H9 (cell line): ENCODE data around the gene ANKS1B. TPM values are rescaled to one million over a fixed set of nuclear protein-coding genes. Genes with fewer than 3 reads are reported as not detected.

Source experiments
- DNase-seq: peaks from one replicate; pipeline ENCODE4 v3.0.0-alpha.2; 2017
- H2AFZ ChIP-seq: one replicate; pipeline ENCODE4 v1.6.1; 2013; ENCODE audit warnings: mild to moderate bottlenecking, low read length, control low read depth, moderate library complexity
- H2AK5ac ChIP-seq: 2 replicates; pipeline ENCODE4 v1.6.1; 2013; ENCODE audit warnings: low read length, control low read depth, mixed read lengths; ENCODE audit not compliant: insufficient read length
- H2BK120ac ChIP-seq: one replicate; pipeline ENCODE4 v1.6.1; 2013; ENCODE audit warnings: low read depth, mild to moderate bottlenecking, low read length, control low read depth, inconsistent platforms; ENCODE audit not compliant: poor library complexity, severe bottlenecking
- H2BK12ac ChIP-seq: 2 replicates; pipeline ENCODE4 v1.6.1; 2013; ENCODE audit warnings: low read length, control low read depth, mixed read lengths, low read depth; ENCODE audit not compliant: insufficient read length
- H2BK15ac ChIP-seq: 2 replicates; pipeline ENCODE4 v1.6.1; 2013; ENCODE audit warnings: low read depth, low read length, control low read depth
- H2BK20ac ChIP-seq: one replicate; pipeline ENCODE4 v1.6.1; 2013; ENCODE audit warnings: low read depth, mild to moderate bottlenecking, low read length, control low read depth, inconsistent platforms; ENCODE audit not compliant: poor library complexity, severe bottlenecking
- H2BK5ac ChIP-seq: 2 replicates; pipeline ENCODE4 v1.6.1; 2013; ENCODE audit warnings: low read length, control low read depth, mixed read lengths; ENCODE audit not compliant: insufficient read length
- H3K14ac ChIP-seq: 2 replicates; pipeline ENCODE4 v1.6.1; 2013; ENCODE audit warnings: low read length, control low read depth; ENCODE audit not compliant: insufficient read depth
- H3K18ac ChIP-seq: 2 replicates; pipeline ENCODE4 v1.6.1; 2013; ENCODE audit warnings: low read depth, mild to moderate bottlenecking, mixed read lengths, low read length, control low read depth; ENCODE audit not compliant: insufficient read length
- H3K23ac ChIP-seq: 2 replicates; pipeline ENCODE4 v1.6.1; 2013; ENCODE audit warnings: low read length, control low read depth, mixed read lengths, low read depth; ENCODE audit not compliant: insufficient read length
- H3K23me2 ChIP-seq: 2 replicates; pipeline ENCODE4 v1.6.1; 2013; ENCODE audit warnings: low read depth, mild to moderate bottlenecking, mixed read lengths, low read length, control low read depth; ENCODE audit not compliant: insufficient read length, poor library complexity, severe bottlenecking
- H3K27ac ChIP-seq: 2 replicates; pipeline ENCODE4 v1.5.1; 2013; ENCODE audit warnings: low read length, control low read depth, mixed read lengths, low read depth; ENCODE audit not compliant: insufficient read length
- H3K27me3 ChIP-seq: 2 replicates; pipeline ENCODE4 v1.6.1; 2013; ENCODE audit warnings: low read length, control low read depth, inconsistent platforms; ENCODE audit not compliant: insufficient read depth
- H3K4ac ChIP-seq: 2 replicates; pipeline ENCODE4 v1.6.1; 2013; ENCODE audit warnings: low read depth, mild to moderate bottlenecking, control low read depth, inconsistent platforms, low read length, moderate library complexity
- H3K4me1 ChIP-seq: 2 replicates; pipeline ENCODE4 v1.6.1; 2013; ENCODE audit warnings: low read length, control low read depth, inconsistent platforms; ENCODE audit not compliant: insufficient read depth
- H3K4me2 ChIP-seq: 2 replicates; pipeline ENCODE4 v1.6.1; 2013; ENCODE audit warnings: low read length, control low read depth, mixed read lengths; ENCODE audit not compliant: insufficient read length, insufficient read depth
- H3K56ac ChIP-seq: 2 replicates; pipeline ENCODE4 v1.6.1; 2013; ENCODE audit warnings: low read depth, mild to moderate bottlenecking, mixed read lengths, low read length, control low read depth; ENCODE audit not compliant: insufficient read length
- H3K79me1 ChIP-seq: 2 replicates; pipeline ENCODE4 v1.6.1; 2013; ENCODE audit warnings: low read depth, mild to moderate bottlenecking, moderate library complexity, low read length, control low read depth, inconsistent platforms; ENCODE audit not compliant: insufficient read depth, poor library complexity, severe bottlenecking
- H3K79me2 ChIP-seq: 2 replicates; pipeline ENCODE4 v1.6.1; 2013; ENCODE audit warnings: low read length, control low read depth, inconsistent platforms; ENCODE audit not compliant: insufficient read depth
- H3K9ac ChIP-seq: 2 replicates; pipeline ENCODE4 v1.6.1; 2013; ENCODE audit warnings: low read length, control low read depth, mixed read lengths; ENCODE audit not compliant: insufficient read length; ENCODE audit errors: extremely low read depth
- H3K9me3 ChIP-seq: one replicate; pipeline ENCODE4 v1.6.1; 2013; ENCODE audit warnings: low read depth, low read length, inconsistent platforms; ENCODE audit not compliant: control insufficient read depth
- H3T11ph ChIP-seq: one replicate; pipeline ENCODE4 v1.6.1; 2013; ENCODE audit warnings: mild to moderate bottlenecking, low read length, control low read depth, inconsistent platforms
- H4K20me1 ChIP-seq: one replicate; pipeline ENCODE4 v1.6.1; 2013; ENCODE audit not compliant: control insufficient read depth, insufficient read length, insufficient read depth
- H4K5ac ChIP-seq: 2 replicates; pipeline ENCODE4 v1.6.1; 2013; ENCODE audit warnings: low read depth, mild to moderate bottlenecking, mixed read lengths, low read length, control low read depth; ENCODE audit not compliant: insufficient read length
- H4K8ac ChIP-seq: replicated peaks from 2 replicates; pipeline ENCODE4 v1.6.1; 2013; ENCODE audit warnings: low read length, control low read depth, mixed read lengths, low read depth; ENCODE audit not compliant: insufficient read length
- H4K91ac ChIP-seq: 2 replicates; pipeline ENCODE4 v1.6.1; 2013; ENCODE audit warnings: low read depth, mild to moderate bottlenecking, moderate library complexity, mixed read lengths, low read length, control low read depth; ENCODE audit not compliant: insufficient read length
- H3K27ac Mint-ChIP-seq, 3 experiments: 2 replicates in 2 of 3; 3 replicates in 1 of 3; pipeline ENCODE4 v1.8.0; 2020 to 2021; ENCODE audit warnings: mixed read lengths in 3 of 3, mild to moderate bottlenecking in 1 of 3, moderate library complexity in 1 of 3
- H3K27me3 Mint-ChIP-seq: 2 replicates; pipeline ENCODE4 v1.8.0; 2021; ENCODE audit warnings: low read depth, mild to moderate bottlenecking, moderate library complexity, mixed read lengths
- H3K36me3 Mint-ChIP-seq, 3 experiments: 2 replicates in 2 of 3; 3 replicates in 1 of 3; pipeline ENCODE4 v1.8.0; 2020 to 2021; ENCODE audit warnings: low read depth in 3 of 3, mixed read lengths in 3 of 3; ENCODE audit not compliant: insufficient read depth in 1 of 3
- H3K4me1 Mint-ChIP-seq, 2 experiments: 2 replicates each; pipeline ENCODE4 v1.8.0; 2020; ENCODE audit warnings: mixed read lengths in 2 of 2
- H3K4me3 Mint-ChIP-seq, 2 experiments: 2 replicates in 1 of 2; 3 replicates in 1 of 2; pipeline ENCODE4 v1.8.0; 2020 to 2021; ENCODE audit warnings: mild to moderate bottlenecking in 2 of 2, mixed read lengths in 2 of 2, moderate library complexity in 1 of 2
- H3K9me3 Mint-ChIP-seq, 2 experiments: 2 replicates in 1 of 2; 3 replicates in 1 of 2; pipeline ENCODE4 v1.8.0; 2020; ENCODE audit warnings: mild to moderate bottlenecking in 2 of 2, mixed read lengths in 2 of 2, moderate library complexity in 1 of 2
- WGBS: extraction: QIAGEN DNeasy Blood & Tissue Kit; methylation state at CpG from one replicate; pipeline ENCODE4 v1.1.7; 2013; ENCODE audit warnings: missing lambda C conversion rate, low lambda C conversion rate, mixed read lengths; ENCODE audit not compliant: insufficient read length; ENCODE audit errors: extremely low coverage; 5-methylcytosine and 5-hydroxymethylcytosine counted together
- total RNA-seq: library from RNA; stranded (reverse); gene quantifications from 2 replicates; pipeline ENCODE4 v1.2.1, GENCODE V29; 2021
- TF ChIP-seq, protein P1 (sequence below): fragments of 200-600 bp; sonication (generic); conservative IDR thresholded peaks from 3 replicates; pipeline ENCODE4 v1.8.0; 2021; ENCODE audit warnings: antibody characterized with exemption, mild to moderate bottlenecking

ANKS1B gene
- total RNA-seq, 1 experiment from 2014 or later, result 4.1 TPM

DNA sequence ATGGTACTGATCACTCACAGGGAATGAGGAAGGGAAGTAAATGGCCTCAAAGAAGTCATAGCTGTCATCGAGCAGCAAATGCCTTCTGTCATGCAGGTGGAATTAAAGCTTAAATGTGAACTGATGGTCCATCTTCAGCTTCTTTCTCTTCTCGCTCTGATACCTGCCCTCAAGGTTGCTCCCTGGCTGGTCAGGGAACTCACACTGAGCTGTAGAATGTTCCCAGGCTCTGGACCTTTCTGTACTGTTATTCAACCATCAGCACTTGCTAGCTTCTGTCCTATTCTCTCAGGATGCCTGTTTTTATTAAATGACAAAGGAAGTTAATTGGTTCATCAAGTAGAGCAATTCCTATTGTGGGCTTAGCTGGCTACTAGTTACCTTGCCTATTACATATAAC, 875.8 kb downstream of the ANKS1B start:
- Mint-ChIP-seq H3K4me1 (peaks cover 6 to 8% of the 10 kb centered on the region in 2 experiments; a peak in 3 of 4 replicates), H3K36me3 (no peaks in the 10 kb centered on the region), H3K27ac (no peak overlapping the region; a peak in 1 of 7 replicates), H3K9me3 (no peaks in the 10 kb centered on the region), H3K27me3 (no peaks in the 10 kb centered on the region), H3K4me3 (no peak overlapping the region)
- H4K20me1 ChIP-seq, result no peaks in the 10 kb centered on the region
- no peak overlapping the region for H4K5ac ChIP-seq
- TF ChIP-seq, protein P1, sequence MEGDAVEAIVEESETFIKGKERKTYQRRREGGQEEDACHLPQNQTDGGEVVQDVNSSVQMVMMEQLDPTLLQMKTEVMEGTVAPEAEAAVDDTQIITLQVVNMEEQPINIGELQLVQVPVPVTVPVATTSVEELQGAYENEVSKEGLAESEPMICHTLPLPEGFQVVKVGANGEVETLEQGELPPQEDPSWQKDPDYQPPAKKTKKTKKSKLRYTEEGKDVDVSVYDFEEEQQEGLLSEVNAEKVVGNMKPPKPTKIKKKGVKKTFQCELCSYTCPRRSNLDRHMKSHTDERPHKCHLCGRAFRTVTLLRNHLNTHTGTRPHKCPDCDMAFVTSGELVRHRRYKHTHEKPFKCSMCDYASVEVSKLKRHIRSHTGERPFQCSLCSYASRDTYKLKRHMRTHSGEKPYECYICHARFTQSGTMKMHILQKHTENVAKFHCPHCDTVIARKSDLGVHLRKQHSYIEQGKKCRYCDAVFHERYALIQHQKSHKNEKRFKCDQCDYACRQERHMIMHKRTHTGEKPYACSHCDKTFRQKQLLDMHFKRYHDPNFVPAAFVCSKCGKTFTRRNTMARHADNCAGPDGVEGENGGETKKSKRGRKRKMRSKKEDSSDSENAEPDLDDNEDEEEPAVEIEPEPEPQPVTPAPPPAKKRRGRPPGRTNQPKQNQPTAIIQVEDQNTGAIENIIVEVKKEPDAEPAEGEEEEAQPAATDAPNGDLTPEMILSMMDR, result no peak
- H3K27ac ChIP-seq, result no peak overlapping the region
- no peaks in the 10 kb centered on the region for H3K79me2 ChIP-seq
- no peaks in the 10 kb centered on the region for H3K23me2 ChIP-seq
- no peak overlapping the region for H3K14ac ChIP-seq
- H3K4me1 ChIP-seq, result peaks cover 2% of the 10 kb centered on the region; the same call in 1 of the 2 replicates
- H2BK5ac ChIP-seq, result no peak overlapping the region
- no peak overlapping the region for H2AFZ ChIP-seq
- no peak overlapping the region for H4K91ac ChIP-seq
- no peak overlapping the region for H3K4me2 ChIP-seq
- H2BK12ac ChIP-seq, result no peak overlapping the region
- no peaks in the 10 kb centered on the region for H3K27me3 ChIP-seq
- no peak overlapping the region for H3T11ph ChIP-seq
- WGBS, result no CpG with 5 or more reads among the region's 2 CpGs
- no peak overlapping the region for H3K18ac ChIP-seq
- H3K4ac ChIP-seq, result no peak overlapping the region
- no peak for DNase-seq
- H2BK120ac ChIP-seq, result no peak overlapping the region
- no peak overlapping the region for H3K56ac ChIP-seq
- no peak overlapping the region for H2BK20ac ChIP-seq
- no peaks in the 10 kb centered on the region for H3K9me3 ChIP-seq
- no peak overlapping the region for H2AK5ac ChIP-seq
- no peak overlapping the region for H3K9ac ChIP-seq
- H4K8ac ChIP-seq, result no peak overlapping the region
- no peak overlapping the region for H3K23ac ChIP-seq
- no peaks in the 10 kb centered on the region for H3K79me1 ChIP-seq
- H2BK15ac ChIP-seq, result no peak overlapping the region
